Mesangial cell (primary cell): ENCODE measurements around the gene ZNF460. TPM values are rescaled to one million over a fixed set of nuclear protein-coding genes. Genes with fewer than 3 reads are reported as not detected.

Experiments
- total RNA-seq: library from RNA; depleted of rRNA; stranded (reverse); fragments of >200 nt; gene quantifications from 2 replicates; pipeline ENCODE4 v1.2.3, GENCODE V29; 2015

Gene ZNF460
- total RNA-seq = 31.4 and 54.5 TPM in 2 replicates

GRCh38 chr19:57280165-57280961 is at the start of gene ZNF460:
ZNF460 (plus strand) TSS chr19:57280485; CDS start chr19:57280807, 322 bp downstream.

GRCh38 chr19:57240311-57241090 is 39.8 kb upstream of the ZNF460 start, which contains the start of gene ZNF805:
ZNF805 (plus strand) TSS chr19:57240632; CDS start chr19:57240892, 260 bp downstream.

GRCh38 chr19:57320180-57321084 is 40.1 kb downstream of the ZNF460 start, which contains the start of gene ZNF543:
ZNF543 (plus strand) TSS chr19:57320472; CDS start chr19:57320854, 382 bp downstream.

Other genes with a start within 250 kb of the ZNF460 start
- gene USP29, start 160.5 kb upstream of the ZNF460 start, total RNA-seq = not detected in 2 replicates
- not detected in 2 replicates for gene ZIM3, start 135.3 kb upstream of the ZNF460 start, total RNA-seq
- gene DUXA, start 113.0 kb upstream of the ZNF460 start, total RNA-seq = not detected in 2 replicates
- 14.3 and 21.6 TPM in 2 replicates for gene ZNF264, start 89.0 kb upstream of the ZNF460 start, total RNA-seq
- 1.6 TPM in 1 of 2 replicates, not detected in the other for gene AURKC, start 49.5 kb upstream of the ZNF460 start, total RNA-seq
- 6.2 and 14.1 TPM in 2 replicates for gene ZNF805, start 39.9 kb upstream of the ZNF460 start, total RNA-seq
- gene ZNF543, start 40.0 kb downstream of the ZNF460 start, total RNA-seq = 3.3 and 6.3 TPM in 2 replicates
- gene ZNF304, start 70.8 kb downstream of the ZNF460 start, total RNA-seq = 3.6 and 5.5 TPM in 2 replicates
- gene TRAPPC2B, start 83.1 kb downstream of the ZNF460 start, total RNA-seq = 12.2 and 15.1 TPM in 2 replicates
- gene ZNF547, start 83.1 kb downstream of the ZNF460 start, total RNA-seq = 0.65 and 0.89 TPM in 2 replicates
- gene ZNF548, start 109.4 kb downstream of the ZNF460 start, total RNA-seq = 6.2 and 9.1 TPM in 2 replicates
- 4.1 TPM in 2 replicates for gene ZNF17, start 130.7 kb downstream of the ZNF460 start, total RNA-seq
- 7.5 and 16.3 TPM in 2 replicates for gene ZNF749, start 154.8 kb downstream of the ZNF460 start, total RNA-seq
- gene VN1R1, start 176.7 kb downstream of the ZNF460 start, total RNA-seq = under 0.01 TPM in 1 of 2 replicates, not detected in the other
- 3.9 and 11.2 TPM in 2 replicates for gene ZNF772, start 197.1 kb downstream of the ZNF460 start, total RNA-seq
- gene ZNF419, start 207.3 kb downstream of the ZNF460 start, total RNA-seq = 3.7 and 9.6 TPM in 2 replicates
- 3.9 and 13.6 TPM in 2 replicates for gene ZNF773, start 219.5 kb downstream of the ZNF460 start, total RNA-seq
- 2.3 and 4.6 TPM in 2 replicates for gene ZNF549, start 246.9 kb downstream of the ZNF460 start, total RNA-seq